Activated naive CD8-positive, alpha-beta T cell (primary cell): ENCODE data around the gene ADAMTS17.

ENCODE experiments used
- H3K27ac Mint-ChIP-seq: one replicate; pipeline ENCODE4 v1.8.0; 2021; ENCODE audit warnings: mixed read lengths
- H3K27me3 Mint-ChIP-seq: one replicate; pipeline ENCODE4 v1.8.0; 2021; ENCODE audit warnings: mixed read lengths
- H3K36me3 Mint-ChIP-seq: one replicate; pipeline ENCODE4 v1.8.0; 2021; ENCODE audit warnings: mixed read lengths
- H3K4me1 Mint-ChIP-seq: one replicate; pipeline ENCODE4 v1.8.0; 2021; ENCODE audit warnings: low read depth, mixed read lengths
- H3K4me3 Mint-ChIP-seq: one replicate; pipeline ENCODE4 v1.8.0; 2021; ENCODE audit warnings: mild to moderate bottlenecking, mixed read lengths
- H3K9me3 Mint-ChIP-seq: one replicate; pipeline ENCODE4 v1.8.0; 2021; ENCODE audit warnings: low read depth, mixed read lengths

The ADAMTS17 gene

GRCh38 chr15:100118546-100118945 lies 223.2 kb downstream of the ADAMTS17 start:
- peaks cover 24% of the 10 kb centered on the region for H3K36me3 Mint-ChIP-seq
- no peak overlapping the region for H3K4me3 Mint-ChIP-seq
- H3K27ac Mint-ChIP-seq: no peak overlapping the region
- H3K27me3 Mint-ChIP-seq: no peaks in the 10 kb centered on the region
- peaks cover 6% of the 10 kb centered on the region for H3K4me1 Mint-ChIP-seq
- H3K9me3 Mint-ChIP-seq: peaks cover 6% of the 10 kb centered on the region

- peaks cover 20% of the 10 kb centered on the region for H3K36me3 Mint-ChIP-seq
- H3K27ac Mint-ChIP-seq: no peak overlapping the region
- no peaks in the 10 kb centered on the region for H3K27me3 Mint-ChIP-seq
- H3K4me1 Mint-ChIP-seq: peaks cover 19% of the 10 kb centered on the region
- peaks cover 6% of the 10 kb centered on the region for H3K9me3 Mint-ChIP-seq
- no peak overlapping the region for H3K4me3 Mint-ChIP-seq
Measured at GRCh38 chr15:100116416-100117190, 225.2 kb downstream of the ADAMTS17 start.

GRCh38 chr15:100115711-100116090 lies 226.1 kb downstream of the ADAMTS17 start:
- Mint-ChIP-seq H3K27ac (no peak overlapping the region), H3K4me1 (peaks cover 28% of the 10 kb centered on the region), H3K9me3 (no peaks in the 10 kb centered on the region), H3K36me3 (peaks cover 11% of the 10 kb centered on the region), H3K4me3 (no peak overlapping the region), H3K27me3 (no peaks in the 10 kb centered on the region)

- H3K9me3 Mint-ChIP-seq: no peaks in the 10 kb centered on the region
- peaks cover 33% of the 10 kb centered on the region for H3K4me1 Mint-ChIP-seq
- H3K27me3 Mint-ChIP-seq: no peaks in the 10 kb centered on the region
- H3K36me3 Mint-ChIP-seq: peaks cover 8% of the 10 kb centered on the region
- H3K27ac Mint-ChIP-seq: no peak overlapping the region
- H3K4me3 Mint-ChIP-seq: no peak overlapping the region
Measured at GRCh38 chr15:100115066-100115710, 226.6 kb downstream of the ADAMTS17 start.

- peaks cover 5% of the 10 kb centered on the region for H3K36me3 Mint-ChIP-seq
- peaks cover 35% of the 10 kb centered on the region for H3K4me1 Mint-ChIP-seq
- H3K9me3 Mint-ChIP-seq: no peaks in the 10 kb centered on the region
- no peaks in the 10 kb centered on the region for H3K27me3 Mint-ChIP-seq
- peak overlapping the region; percentile 30 for H3K27ac Mint-ChIP-seq
- no peak overlapping the region for H3K4me3 Mint-ChIP-seq
Measured at GRCh38 chr15:100114571-100114970, 227.2 kb downstream of the ADAMTS17 start.

- Mint-ChIP-seq H3K27me3 (no peaks in the 10 kb centered on the region), H3K4me1 (peaks cover 38% of the 10 kb centered on the region), H3K9me3 (no peaks in the 10 kb centered on the region), H3K27ac (peak overlapping the region; percentile 30), H3K36me3 (peaks cover 5% of the 10 kb centered on the region), H3K4me3 (no peak overlapping the region)
Measured at GRCh38 chr15:100114100-100114499, 227.7 kb downstream of the ADAMTS17 start.

- peaks cover 41% of the 10 kb centered on the region for H3K4me1 Mint-ChIP-seq
Measured at GRCh38 chr15:100113351-100114080, 228.3 kb downstream of the ADAMTS17 start.

GRCh38 chr15:100112636-100113305 lies 229.0 kb downstream of the ADAMTS17 start:
- Mint-ChIP-seq H3K27ac (peak overlapping the region; percentile 47), H3K27me3 (no peaks in the 10 kb centered on the region), H3K4me1 (peaks cover 41% of the 10 kb centered on the region), H3K36me3 (peaks cover 3% of the 10 kb centered on the region), H3K4me3 (no peak overlapping the region), H3K9me3 (no peaks in the 10 kb centered on the region)

More at GRCh38 chr15:100113351-100114080, 228.3 kb downstream of the ADAMTS17 start:
- Mint-ChIP-seq H3K27me3 (no peaks in the 10 kb centered on the region), H3K9me3 (no peaks in the 10 kb centered on the region), H3K4me3 (no peak overlapping the region), H3K27ac (no peak overlapping the region), H3K36me3 (peaks cover 4% of the 10 kb centered on the region)

- Mint-ChIP-seq H3K27me3 (no peaks in the 10 kb centered on the region), H3K9me3 (no peaks in the 10 kb centered on the region), H3K36me3 (peaks cover 2% of the 10 kb centered on the region), H3K27ac (peak overlapping the region; percentile 95), H3K4me3 (peak overlapping the region; percentile 64), H3K4me1 (peaks cover 41% of the 10 kb centered on the region)
Measured at GRCh38 chr15:100112061-100112420, 229.7 kb downstream of the ADAMTS17 start.

- Mint-ChIP-seq H3K4me1 (peaks cover 41% of the 10 kb centered on the region), H3K4me3 (peak overlapping the region; percentile 64), H3K9me3 (no peaks in the 10 kb centered on the region), H3K36me3 (peaks cover 2% of the 10 kb centered on the region), H3K27me3 (no peaks in the 10 kb centered on the region), H3K27ac (peak overlapping the region; percentile 95)
Measured at GRCh38 chr15:100111125-100112060, 230.4 kb downstream of the ADAMTS17 start.

- Mint-ChIP-seq H3K4me3 (no peak overlapping the region), H3K9me3 (no peaks in the 10 kb centered on the region), H3K27me3 (no peaks in the 10 kb centered on the region), H3K4me1 (peaks cover 40% of the 10 kb centered on the region), H3K27ac (no peak overlapping the region), H3K36me3 (peaks cover 6% of the 10 kb centered on the region)
Measured at GRCh38 chr15:100109486-100110035, 232.2 kb downstream of the ADAMTS17 start.

GRCh38 chr15:100108846-100109245 lies 232.9 kb downstream of the ADAMTS17 start:
- Mint-ChIP-seq H3K27ac (no peak overlapping the region), H3K27me3 (no peaks in the 10 kb centered on the region), H3K4me3 (no peak overlapping the region)

GRCh38 chr15:100108346-100108745 lies 233.4 kb downstream of the ADAMTS17 start:
- Mint-ChIP-seq H3K27me3 (no peaks in the 10 kb centered on the region), H3K36me3 (peaks cover 4% of the 10 kb centered on the region), H3K4me1 (peaks cover 34% of the 10 kb centered on the region), H3K27ac (no peak overlapping the region), H3K9me3 (no peaks in the 10 kb centered on the region), H3K4me3 (no peak overlapping the region)

More at GRCh38 chr15:100108846-100109245, 232.9 kb downstream of the ADAMTS17 start:
- H3K36me3 Mint-ChIP-seq: peaks cover 4% of the 10 kb centered on the region
- peaks cover 35% of the 10 kb centered on the region for H3K4me1 Mint-ChIP-seq
- H3K9me3 Mint-ChIP-seq: no peaks in the 10 kb centered on the region
